ENCODE measurements around the gene RASA2.

- TF ChIP-seq CTCF (conservative IDR thresholded peaks at IDR 0.05; ENCODE audit: low read length), result no peak
- no peak for TF ChIP-seq EZH2phosphoT487 (IDR thresholded peaks at IDR 0.05; ENCODE audit: borderline replicate concordance)
These were observed 91.6 kb downstream of the RASA2 start for GRCh38 chr3:141578202-141578973.
